ENCODE results near the gene TPCN2.

The TPCN2 gene

DNA sequence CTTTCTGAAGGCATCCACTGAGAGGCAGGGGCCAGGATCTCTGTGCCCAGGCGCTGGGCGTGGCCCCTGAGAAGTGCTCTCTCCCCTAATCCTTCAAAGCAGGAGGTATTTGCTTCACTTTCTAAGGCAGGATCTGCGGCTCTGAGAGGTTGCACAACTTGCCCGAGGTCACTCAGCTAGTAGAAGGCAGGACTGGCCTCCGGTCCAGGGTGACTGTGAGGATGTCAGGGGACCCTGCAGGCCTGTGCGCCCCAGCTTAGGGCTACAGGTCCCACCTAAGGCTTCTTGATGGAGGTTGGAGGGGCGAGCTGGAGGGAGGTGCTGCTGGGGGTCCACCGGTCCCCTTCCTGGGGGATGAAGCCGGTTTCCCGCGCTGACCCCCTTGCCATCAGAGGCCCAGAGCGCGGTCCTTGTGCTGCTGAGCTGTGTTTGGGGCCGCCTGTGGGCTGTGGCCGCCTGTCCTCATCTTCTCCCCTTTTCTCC, 108.0 kb downstream of the TPCN2 start:
- H3K27ac ChIP-seq: no peak overlapping the region
- no peak for DNase-seq (ENCODE audit: low read depth, low spot score)

DNA sequence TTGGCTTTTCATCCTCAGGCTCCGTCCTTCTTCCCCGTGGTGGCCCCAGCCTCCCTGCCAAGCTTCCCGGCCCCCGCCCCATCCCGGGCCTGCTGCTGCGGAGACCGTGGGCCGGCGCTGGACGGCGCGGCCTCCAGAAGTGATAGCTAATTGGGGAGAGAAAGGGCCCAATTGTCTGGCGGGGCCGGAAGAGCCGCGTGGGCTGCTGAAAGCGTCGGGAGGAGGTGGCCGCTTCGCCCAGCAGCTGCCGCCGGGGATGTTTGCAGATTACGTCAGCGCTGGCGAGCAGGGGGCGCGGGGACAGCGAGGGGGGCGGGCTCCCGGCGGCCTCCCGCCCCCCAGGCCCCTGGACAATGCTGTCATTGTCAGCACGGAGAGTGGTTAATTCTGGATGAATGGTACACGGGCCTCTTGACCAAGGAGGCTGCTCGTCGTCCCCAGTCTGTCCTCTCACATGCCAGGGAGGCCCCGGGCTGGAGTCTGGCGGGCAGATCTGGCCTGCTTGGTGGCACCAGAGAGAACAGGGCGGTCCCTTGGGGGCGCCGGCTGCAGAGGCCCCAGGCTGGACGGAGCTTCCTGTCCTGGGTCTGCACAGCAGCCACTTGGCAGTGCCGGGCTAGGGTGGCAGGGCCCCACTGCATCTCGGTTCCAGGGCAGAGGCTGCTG, 108.6 kb downstream of the TPCN2 start:
- H3K27ac ChIP-seq: no peak overlapping the region
- no peak for DNase-seq (ENCODE audit: low read depth, low spot score)

DNA sequence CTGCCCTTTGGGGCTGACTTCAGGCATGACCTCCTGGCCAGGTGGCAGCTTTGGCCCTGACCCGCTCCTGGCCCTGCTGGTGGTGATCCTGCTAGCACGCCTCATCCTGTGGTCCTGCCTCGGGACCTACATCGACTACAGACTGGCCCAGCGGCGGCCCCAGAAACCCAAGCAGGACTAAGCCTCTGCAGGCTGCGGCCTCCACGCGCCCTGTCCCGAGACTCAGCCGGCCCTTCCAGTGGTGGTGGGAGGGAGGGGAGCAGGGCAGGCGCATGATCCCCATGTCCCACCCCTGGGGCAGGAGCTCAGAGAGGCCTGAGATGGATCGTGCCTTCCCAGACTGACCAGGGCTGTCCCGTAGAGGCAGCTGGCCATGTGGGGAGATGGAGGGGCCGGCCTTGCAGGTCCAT, 109.1 kb downstream of the TPCN2 start:
- no peak overlapping the region for H3K27ac ChIP-seq
- no peak for DNase-seq (ENCODE audit: low read depth, low spot score)

DNA sequence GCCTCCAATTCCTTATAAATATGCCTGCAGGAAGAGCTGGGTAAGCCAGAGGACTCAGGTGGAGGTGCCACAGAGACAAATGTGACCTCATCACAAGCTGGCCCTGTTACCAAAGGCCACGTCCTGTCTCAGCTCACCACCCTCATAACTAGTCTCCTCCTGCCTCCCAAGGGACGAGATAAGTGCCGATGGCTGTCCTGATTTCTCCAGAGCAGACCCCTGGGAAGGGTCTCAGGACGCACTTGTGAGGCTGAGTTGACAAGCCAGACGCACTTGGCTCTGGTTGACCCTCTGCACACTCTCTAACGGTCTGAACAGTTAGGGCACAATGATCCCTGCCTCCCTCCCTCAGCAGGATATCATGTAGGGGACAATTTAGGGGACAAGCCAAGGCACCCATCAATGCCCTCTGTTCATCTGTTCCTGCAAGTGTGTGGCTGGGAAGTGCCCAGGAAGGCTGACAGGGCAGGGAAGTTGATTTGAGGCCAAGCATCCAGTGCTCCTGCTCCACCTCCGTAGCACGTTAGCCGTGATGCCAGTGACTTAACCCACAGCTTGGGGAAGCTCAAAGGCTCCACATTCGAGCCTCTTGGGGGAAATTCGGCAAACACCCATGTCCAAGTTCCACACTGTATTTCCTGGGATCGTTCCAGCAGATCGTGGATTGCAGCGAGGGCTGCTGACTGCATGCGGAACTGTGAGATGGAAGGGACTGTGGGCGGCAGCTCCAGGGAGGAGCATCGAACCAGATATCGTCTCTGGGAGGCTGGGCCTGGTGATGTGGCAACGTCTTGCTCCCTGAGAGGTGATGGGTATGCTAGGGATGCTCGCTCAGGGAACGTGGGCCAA, 109.8 kb downstream of the TPCN2 start:
- DNase-seq (ENCODE audit: low read depth, low spot score): no peak
- H3K27ac ChIP-seq: no peak overlapping the region

DNA sequence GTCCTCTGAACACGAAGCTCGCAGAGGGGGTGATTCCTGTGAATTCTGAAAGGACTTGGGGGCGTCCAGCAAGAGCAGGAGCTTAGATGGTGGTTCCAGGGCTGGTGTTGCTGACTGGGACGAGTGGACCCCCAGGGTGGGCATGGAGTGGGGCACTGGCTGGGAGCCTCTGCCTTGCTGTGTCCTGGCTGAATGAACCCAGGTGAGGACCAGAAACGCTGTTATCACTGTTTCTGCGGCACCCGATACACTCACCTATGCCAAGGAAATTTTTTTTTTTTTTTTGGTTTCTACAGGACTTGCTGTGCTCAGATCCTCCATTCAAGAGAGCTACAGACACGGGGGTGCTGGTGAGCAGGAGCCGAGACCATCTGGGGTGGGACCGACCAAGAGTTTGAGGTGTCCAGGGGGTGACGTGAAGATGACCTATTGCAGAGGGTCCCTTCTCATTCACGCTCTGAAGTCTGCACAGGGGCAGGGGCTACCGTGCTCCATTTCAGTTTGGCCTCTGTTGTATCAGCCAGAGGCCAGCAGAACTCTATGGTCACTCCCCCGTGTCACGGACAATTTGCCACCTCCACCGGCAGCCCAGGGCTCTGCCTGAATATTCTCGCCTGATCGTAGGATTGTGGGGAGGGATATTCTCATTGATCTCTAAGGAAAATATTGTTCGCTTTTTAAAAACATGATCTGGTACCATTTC, 110.6 kb downstream of the TPCN2 start:
- no peak for DNase-seq (ENCODE audit: low read depth, low spot score)
- no peak overlapping the region for H3K27ac ChIP-seq

DNA sequence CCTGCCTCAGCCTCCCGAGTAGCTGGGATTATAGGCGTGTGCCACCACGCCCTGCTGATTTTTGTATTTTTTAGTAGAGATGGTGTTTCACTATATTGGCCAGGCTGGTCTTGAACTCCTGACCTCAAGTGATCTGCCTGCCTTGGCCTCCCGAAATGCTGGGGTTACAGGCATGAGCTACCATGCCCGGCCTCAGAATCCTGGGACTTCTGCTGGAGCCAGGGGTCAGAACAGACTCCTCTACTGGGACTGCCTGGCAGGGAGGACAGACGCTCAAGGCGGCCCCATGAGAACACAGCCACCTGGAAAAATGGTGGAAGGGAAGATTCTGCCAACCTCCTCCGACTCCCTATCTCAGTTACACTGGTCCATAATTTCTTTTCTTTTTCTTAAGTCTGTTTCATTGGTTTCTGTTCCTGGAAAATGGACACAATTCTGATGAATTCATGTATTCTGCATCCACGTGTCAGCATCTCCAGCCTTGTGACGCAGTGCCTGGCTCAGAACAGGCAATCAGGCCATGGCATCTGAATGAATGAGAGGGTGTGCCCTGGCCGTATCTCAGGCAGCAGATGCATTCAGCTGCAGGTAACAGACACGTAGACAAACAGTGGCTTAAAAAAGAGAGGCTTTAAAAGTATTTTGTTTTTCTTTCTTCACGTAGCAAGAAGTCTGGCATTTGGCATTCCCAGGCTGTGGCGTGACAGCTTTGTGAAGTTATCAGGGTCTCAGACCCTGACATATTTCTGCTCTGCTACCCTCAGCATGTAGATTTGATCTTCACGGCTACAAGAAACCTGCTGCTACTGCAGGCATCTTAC, 111.8 kb downstream of the TPCN2 start:
- DNase-seq (ENCODE audit: low read depth, low spot score): no peak
- no peak overlapping the region for H3K27ac ChIP-seq

DNA sequence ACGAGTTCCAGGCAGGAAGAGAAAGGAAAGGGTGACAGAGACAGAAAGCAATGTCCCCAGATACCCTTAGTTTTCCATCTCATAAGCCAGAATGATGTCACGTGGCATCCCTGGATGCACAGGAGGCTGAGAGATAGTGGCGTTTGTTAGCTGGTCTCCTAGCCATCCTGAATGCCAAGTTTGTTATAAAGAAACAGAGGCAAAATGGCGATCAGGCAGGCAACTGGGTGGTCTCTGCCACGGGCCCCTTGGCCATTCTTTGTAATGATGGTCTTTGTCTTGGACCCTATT, 112.3 kb downstream of the TPCN2 start:
- no peak for DNase-seq (ENCODE audit: low read depth, low spot score)

DNA sequence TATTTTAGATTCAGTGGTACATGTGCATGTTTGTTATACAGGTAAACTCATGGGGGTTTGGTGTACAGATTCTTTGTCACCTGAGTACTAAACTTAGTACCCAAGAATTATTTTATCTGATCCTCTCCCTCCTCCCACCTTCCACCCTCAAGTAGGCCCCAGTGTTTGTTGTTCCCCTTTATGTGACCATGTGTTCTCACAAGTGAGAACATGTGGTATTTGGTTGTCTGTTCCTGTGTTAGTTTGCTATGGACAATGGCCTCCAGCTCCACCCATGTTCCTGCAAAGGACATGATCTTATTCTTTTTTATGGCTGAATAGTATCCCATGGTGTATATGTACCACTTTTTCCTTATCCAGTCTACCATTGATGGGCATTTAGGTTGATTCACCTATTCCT, 113.8 kb downstream of the TPCN2 start:
- DNase-seq (ENCODE audit: low read depth, low spot score): no peak

More for the DNA sequence above, 112.3 kb downstream of the TPCN2 start:
- H3K27ac ChIP-seq: no peak overlapping the region

DNA sequence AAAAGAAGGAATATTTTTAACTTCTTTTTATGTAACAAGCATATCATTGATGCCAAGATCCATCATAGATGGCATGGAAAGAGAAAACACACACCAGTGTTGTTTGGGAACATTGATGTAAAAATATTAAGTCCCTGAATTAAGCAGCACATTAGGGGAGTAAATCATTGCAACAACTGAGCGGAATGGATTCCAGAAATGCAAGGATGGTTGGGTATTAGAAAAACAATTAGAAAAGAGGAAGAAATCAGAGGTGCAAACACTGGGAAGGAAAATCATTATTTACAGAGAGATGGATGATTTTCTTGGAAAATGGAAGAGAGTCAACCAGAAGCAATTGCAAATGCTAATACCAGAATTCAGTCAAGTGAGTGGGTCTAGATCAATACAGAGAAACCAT, 115.1 kb downstream of the TPCN2 start:
- no peak for DNase-seq (ENCODE audit: low read depth, low spot score)
- H3K27ac ChIP-seq: no peak overlapping the region

More for the DNA sequence above, 113.8 kb downstream of the TPCN2 start:
- no peak overlapping the region for H3K27ac ChIP-seq

DNA sequence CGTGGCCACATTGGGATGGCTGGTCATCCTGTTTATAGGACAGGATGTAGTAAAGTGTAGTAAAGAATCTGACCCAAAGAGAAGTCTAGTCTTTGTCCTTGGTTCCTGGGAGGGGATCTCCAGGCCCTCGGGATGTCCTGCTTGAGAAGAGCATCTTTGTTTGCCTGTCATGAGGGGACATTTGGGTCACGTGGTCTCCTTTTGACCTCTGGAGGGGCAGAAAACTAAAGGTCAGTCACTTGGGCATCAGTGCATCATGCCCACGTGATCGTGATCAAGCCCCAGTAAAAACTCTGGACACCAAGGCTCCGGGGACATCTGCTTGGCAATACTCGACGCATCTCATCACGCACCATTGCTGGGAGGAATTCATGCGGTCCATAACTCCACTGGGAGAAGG, 116.1 kb downstream of the TPCN2 start:
- H3K27ac ChIP-seq: no peak overlapping the region
- DNase-seq (ENCODE audit: low read depth, low spot score): no peak

DNA sequence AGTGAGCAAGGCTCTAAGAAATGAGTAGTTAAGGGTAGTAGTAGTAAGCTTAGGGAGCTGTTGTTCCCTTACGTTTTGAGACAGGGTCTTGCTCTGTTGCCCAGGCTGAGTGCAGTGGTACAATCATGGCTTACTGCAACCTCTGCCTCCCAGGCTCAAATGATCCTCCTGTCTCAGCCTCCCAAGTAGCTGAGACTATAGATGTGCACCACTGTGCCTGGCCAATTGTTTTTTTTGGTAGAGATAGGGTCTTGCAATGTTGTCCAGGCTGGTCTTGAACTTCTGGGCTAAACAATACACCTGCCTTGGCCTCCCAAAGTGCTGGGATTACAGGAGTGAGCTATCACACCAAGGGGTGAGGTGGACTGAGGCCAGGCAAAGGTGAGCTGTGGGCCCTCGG, 117.0 kb downstream of the TPCN2 start:
- DNase-seq (ENCODE audit: low read depth, low spot score): no peak
- H3K27ac ChIP-seq: no peak overlapping the region

DNA sequence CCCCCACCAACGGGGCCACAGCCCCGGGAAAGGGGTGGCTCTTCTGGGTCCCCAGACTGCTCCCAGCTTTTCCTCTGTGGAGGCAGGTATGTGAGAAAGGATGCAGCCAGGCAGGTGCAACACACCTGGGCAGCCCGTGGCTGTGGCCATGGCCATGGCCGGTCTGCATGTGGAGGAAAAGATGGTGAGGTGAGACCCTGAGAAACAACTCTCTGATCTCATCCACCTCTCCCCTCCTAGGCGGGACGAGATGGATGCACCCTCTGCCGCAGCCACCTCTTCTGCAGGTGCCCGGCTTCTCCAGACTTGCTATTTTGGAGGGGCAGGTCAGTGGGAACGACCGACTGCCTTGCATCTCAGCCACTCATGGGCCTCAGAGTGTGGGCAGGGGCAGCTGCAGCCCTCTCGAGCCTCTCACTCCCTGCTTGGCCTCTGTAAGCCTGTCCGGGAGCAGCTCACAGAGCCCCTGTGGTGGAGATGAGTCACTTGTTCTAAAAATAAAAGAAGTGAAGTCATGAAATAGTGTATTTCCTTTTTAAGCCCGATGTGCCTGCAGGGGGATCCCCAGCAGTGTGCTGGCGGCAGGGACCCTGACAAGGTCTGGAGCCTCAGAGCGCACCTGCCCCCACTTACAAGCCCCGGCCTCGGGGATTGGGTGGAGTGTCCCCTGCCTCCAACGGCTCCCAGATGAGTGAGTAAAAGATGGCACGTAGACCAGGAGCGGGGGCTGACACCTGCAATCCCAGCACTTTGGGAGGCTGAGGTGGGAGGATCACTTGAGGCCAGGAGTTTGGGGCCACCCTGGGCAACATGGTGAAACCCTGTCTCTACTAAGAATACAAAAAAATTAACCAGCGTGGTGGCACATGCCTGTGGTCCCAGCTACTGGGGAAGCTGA, 117.7 kb downstream of the TPCN2 start:
- H3K27ac ChIP-seq: no peak overlapping the region
- DNase-seq (ENCODE audit: low read depth, low spot score): no peak

DNA sequence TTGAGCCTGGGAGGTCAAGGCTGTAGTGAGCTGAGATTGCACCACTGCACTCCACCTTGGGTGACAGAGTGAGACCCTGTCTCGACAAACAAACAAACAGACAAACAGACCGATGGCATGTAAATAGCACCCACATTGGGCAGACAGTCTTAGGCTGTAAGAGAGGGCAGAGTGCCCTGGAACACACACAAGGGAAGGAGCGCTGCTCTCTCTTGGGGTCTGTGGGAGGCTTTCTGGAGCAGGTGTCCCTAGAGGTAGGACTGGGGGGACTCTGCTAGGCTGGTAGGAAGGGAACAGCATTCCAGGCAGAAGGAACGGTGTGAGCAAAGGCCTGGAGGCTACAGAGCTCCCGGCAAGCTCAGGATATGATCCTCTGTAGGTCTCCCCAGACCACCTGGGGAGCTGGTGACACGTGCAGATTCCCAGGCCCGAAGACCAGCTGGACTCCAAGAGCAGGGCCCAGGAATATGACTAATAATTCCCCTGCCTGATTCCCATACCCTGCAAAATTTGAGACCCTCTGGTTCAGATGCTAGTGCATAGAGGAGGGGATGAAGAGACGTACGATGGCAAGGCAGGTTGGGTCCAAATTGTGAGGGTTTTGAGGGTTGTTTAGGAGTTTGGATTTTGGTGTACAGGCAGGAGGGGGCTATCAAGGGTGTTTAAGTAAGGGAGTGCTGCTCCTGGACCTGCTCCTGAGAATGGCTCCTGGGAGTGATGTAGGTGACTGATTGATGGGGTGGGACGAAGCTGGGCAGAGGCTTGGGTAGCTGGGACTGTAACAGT, 118.6 kb downstream of the TPCN2 start:
- no peak for DNase-seq (ENCODE audit: low read depth, low spot score)

DNA sequence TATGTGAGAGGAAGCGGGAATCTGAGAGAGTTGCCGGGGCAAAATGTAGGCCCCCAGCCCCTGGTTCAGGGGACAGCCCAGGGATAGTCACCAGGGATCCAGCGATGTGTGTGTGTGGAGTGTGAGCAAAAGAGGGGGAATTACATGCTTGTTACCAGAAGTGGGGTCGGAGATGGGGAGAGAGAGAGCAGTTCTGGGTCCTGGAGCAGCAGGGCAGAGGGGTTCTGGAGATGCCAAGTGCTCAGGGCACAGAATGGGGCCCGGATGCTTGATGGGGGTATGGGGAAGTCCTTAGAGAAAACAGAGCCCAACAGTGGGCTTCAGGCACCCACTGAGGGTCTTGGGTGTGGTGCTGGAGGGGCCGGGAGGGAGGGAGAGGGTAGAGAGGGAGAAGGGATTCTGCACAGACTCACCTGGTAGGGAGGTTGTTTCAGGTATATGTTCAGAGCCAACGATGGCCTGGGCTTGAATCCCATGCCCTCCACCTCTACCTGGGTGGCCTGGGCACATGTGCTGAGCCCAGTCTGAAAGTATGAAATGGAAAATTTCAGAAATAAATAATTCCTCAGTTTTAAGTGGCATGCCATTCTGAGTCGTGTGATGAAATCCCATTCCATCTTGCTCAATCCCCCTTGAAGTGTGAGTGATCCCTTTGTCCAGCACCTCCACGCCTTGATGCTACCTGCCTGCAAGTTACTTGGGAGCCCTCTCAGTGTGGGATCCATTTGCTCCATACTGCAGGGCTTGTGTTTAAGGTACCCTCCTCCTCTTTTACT, 119.4 kb downstream of the TPCN2 start:
- H3K27ac ChIP-seq: no peak overlapping the region
- DNase-seq (ENCODE audit: low read depth, low spot score): no peak

More for the DNA sequence above, 118.6 kb downstream of the TPCN2 start:
- H3K27ac ChIP-seq: no peak overlapping the region

DNA sequence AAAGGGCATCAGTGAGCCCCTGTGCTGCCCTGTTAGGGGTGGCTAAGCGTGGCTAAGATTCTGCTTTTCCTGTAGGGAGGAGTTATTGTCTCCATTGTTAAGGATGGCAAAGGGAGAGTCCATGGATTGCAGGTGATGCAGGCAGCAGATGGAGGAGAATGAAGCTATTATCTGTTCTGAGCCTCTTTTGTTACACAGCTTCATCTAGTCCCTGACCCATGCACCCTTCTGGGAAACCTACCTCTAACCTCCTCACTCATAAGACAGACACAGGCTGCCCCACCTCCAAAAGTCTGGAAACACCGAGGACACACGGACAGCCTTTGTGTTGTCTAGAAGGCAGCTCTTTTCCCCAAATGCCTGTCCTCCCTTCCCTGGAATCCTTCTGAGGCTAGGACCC, 120.7 kb downstream of the TPCN2 start:
- no peak for DNase-seq (ENCODE audit: low read depth, low spot score)
- no peak overlapping the region for H3K27ac ChIP-seq

DNA sequence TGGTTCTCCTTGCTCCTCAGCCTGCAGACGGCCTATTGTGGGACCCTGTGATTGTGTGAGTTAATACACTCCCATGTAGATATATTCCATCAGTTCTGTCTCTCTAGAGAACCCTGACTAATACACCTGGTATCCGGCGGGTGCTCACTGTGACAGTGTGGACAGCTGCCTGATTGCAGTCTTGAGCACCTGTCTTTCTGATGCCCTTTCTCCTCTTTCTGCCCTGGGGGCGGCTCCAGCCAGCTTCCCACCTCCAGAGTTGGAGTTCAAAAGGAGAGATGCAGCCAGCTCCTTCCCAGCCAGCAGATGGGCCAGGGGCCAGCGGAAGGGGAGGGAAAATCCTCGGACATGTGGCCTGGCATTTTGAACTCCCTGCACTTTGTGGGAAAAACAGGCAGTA, 122.0 kb downstream of the TPCN2 start:
- DNase-seq (ENCODE audit: low read depth, low spot score): no peak
- H3K27ac ChIP-seq: no peak overlapping the region

DNA sequence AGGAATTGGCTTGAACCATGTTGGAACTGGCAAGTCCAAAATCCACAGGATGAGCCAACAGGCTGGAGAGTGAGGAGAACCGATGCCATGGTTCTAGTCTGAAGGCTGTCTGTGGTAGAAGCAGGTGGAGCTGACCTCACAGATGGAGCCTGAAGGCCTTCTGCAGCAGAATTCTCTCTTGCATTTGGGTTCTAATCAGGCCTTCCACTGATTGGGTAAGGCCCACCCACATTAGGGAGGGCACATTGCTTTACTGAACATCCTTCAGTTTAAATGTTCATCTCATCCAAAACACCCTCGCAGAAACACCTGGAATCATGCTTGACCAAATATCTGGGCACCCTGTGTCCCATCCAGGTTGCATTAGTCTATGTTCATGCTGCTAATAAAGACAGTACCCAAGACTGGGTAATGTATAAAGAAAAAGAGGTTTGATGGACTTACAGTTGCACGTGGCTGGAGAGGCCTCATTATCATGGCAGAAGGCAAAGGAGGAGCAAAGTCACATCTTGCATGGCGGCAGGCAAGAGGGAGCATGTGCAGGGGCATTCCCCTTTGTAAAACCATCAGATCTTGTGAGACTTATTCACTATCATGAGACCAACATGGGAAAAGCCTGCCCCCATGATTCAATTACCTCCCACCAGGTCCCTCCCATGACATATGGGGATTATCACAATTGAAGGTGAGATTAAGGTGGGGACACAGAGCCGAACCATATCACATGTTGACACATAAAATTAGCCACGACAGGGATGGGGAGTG, 122.9 kb downstream of the TPCN2 start:
- no peak overlapping the region for H3K27ac ChIP-seq
- no peak for DNase-seq (ENCODE audit: low read depth, low spot score)

Measured in epithelial cell of prostate (primary cell).